Smooth muscle cell (in vitro differentiated cells): ENCODE results near the gene ECHDC3. TPM values are rescaled to one million over a fixed set of nuclear protein-coding genes. Genes with fewer than 3 reads are reported as not detected.

Experiments used
- DNase-seq: peaks from one replicate; lab custom pipeline; 2025; ENCODE audit not compliant: unreplicated experiment; lab: John Stamatoyannopoulos, UW
- H2AFZ ChIP-seq: fragments of 200-600 bp; sonication (generic); 2 replicates; pipeline ENCODE4 v1.6.0; 2016; ENCODE audit warnings: antibody characterized with exemption, low read depth, mild to moderate bottlenecking
- H3F3A ChIP-seq: fragments of 200-600 bp; sonication (generic); 2 replicates; pipeline ENCODE4 v1.6.0; 2017; ENCODE audit warnings: antibody characterized with exemption, low read depth
- H3K27ac ChIP-seq: fragments of 200-600 bp; sonication (generic); 2 replicates; pipeline ENCODE4 v1.5.1; 2016; ENCODE audit warnings: low read depth, mild to moderate bottlenecking
- H3K27me3 ChIP-seq: fragments of 200-600 bp; sonication (generic); 2 replicates; pipeline ENCODE4 v1.6.1; 2016; ENCODE audit warnings: low read depth, mild to moderate bottlenecking
- H3K36me3 ChIP-seq: fragments of 200-600 bp; sonication (generic); 2 replicates; pipeline ENCODE4 v1.5.1; 2016; ENCODE audit warnings: low read depth
- H3K4me1 ChIP-seq: fragments of 200-600 bp; sonication (generic); 2 replicates; pipeline ENCODE4 v1.5.1; 2016; ENCODE audit warnings: low read depth
- H3K4me2 ChIP-seq: fragments of 200-600 bp; sonication (generic); 2 replicates; pipeline ENCODE4 v1.6.0; 2016; ENCODE audit warnings: mild to moderate bottlenecking
- H3K4me3 ChIP-seq: fragments of 200-600 bp; sonication (generic); 2 replicates; pipeline ENCODE4 v1.5.1; 2016; ENCODE audit warnings: mild to moderate bottlenecking
- H3K79me2 ChIP-seq: fragments of 200-600 bp; sonication (generic); 2 replicates; pipeline ENCODE4 v1.6.0; 2016; ENCODE audit warnings: low read depth, mild to moderate bottlenecking
- H3K9ac ChIP-seq: fragments of 200-600 bp; sonication (generic); 2 replicates; pipeline ENCODE4 v1.6.0; 2016; ENCODE audit warnings: low read depth
- H3K9me3 ChIP-seq: fragments of 200-600 bp; sonication (generic); replicated peaks from 2 replicates; pipeline ENCODE4 v1.5.1; 2016; ENCODE audit warnings: low read depth
- H4K20me1 ChIP-seq: fragments of 200-600 bp; sonication (generic); 2 replicates; pipeline ENCODE4 v1.6.0; 2016; ENCODE audit warnings: low read depth
- WGBS: methylation state at CpG from one replicate; pipeline ENCODE4 v1.1.7; 2016; ENCODE audit warnings: low lambda C conversion rate; 5-methylcytosine and 5-hydroxymethylcytosine counted together
- polyA plus RNA-seq: library from polyadenylated mRNA; unstranded; fragments of >200 nt; fragmentation: Nextera tagmentation; extraction: Ambion mirVana; gene quantifications from 2 replicates; pipeline ENCODE4 v1.2.1, GENCODE V29; 2016
- total RNA-seq: library from RNA; depleted of rRNA; stranded (reverse); fragments of >200 nt; gene quantifications from 2 replicates; pipeline ENCODE4 v1.2.3, GENCODE V29; 2014
- TF ChIP-seq, protein P1 (sequence below): fragments of 200-600 bp; sonication (generic); IDR thresholded peaks from 2 replicates; pipeline ENCODE4 v1.5.1; 2017; ENCODE audit warnings: borderline replicate concordance, mild to moderate bottlenecking, antibody characterized with exemption; ENCODE audit not compliant: insufficient read depth, poor library complexity, severe bottlenecking

ECHDC3 gene
- total and polyA plus RNA-seq, 2 experiments from 2014 or later, result 8.7 to 10.2 TPM

DNA sequence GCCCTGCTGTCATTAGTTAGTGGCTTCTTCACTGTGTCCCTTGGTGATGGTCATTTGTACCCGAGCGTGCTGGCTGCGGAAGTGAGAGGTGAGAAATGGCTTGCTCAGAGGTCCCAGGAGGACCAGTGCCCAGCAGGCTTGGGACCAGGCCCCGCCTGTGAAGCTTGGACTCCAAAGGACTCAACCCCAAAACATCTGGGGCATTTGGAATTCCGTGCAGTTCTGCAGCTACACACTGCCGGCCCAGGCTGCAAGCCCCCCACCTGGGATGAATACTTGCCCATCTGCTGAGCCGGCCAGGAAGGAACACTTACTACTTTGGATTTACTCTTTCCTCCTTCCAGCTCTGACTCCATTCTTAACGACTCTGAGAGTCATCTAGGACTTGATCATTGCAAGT is 18.0 kb downstream of the ECHDC3 start:
- DNase-seq, result no peak
- no peaks in the 10 kb centered on the region for H3K79me2 ChIP-seq
- H3K27me3 ChIP-seq, result no peaks in the 10 kb centered on the region
- no peaks in the 10 kb centered on the region for H3K36me3 ChIP-seq
- H3F3A ChIP-seq, result peaks cover 8% of the 10 kb centered on the region
- H3K9me3 ChIP-seq, result no peaks in the 10 kb centered on the region
- 95% methylated on average over 8 of the region's 8 CpGs for WGBS
- H3K4me3 ChIP-seq, result no peak overlapping the region
- H3K9ac ChIP-seq, result no peak overlapping the region
- no peaks in the 10 kb centered on the region for H4K20me1 ChIP-seq
- H3K4me2 ChIP-seq, result no peak overlapping the region
- TF ChIP-seq, protein P1, sequence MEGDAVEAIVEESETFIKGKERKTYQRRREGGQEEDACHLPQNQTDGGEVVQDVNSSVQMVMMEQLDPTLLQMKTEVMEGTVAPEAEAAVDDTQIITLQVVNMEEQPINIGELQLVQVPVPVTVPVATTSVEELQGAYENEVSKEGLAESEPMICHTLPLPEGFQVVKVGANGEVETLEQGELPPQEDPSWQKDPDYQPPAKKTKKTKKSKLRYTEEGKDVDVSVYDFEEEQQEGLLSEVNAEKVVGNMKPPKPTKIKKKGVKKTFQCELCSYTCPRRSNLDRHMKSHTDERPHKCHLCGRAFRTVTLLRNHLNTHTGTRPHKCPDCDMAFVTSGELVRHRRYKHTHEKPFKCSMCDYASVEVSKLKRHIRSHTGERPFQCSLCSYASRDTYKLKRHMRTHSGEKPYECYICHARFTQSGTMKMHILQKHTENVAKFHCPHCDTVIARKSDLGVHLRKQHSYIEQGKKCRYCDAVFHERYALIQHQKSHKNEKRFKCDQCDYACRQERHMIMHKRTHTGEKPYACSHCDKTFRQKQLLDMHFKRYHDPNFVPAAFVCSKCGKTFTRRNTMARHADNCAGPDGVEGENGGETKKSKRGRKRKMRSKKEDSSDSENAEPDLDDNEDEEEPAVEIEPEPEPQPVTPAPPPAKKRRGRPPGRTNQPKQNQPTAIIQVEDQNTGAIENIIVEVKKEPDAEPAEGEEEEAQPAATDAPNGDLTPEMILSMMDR, result no peak
- H3K4me1 ChIP-seq, result peaks cover 10% of the 10 kb centered on the region
- no peak overlapping the region for H3K27ac ChIP-seq
- no peak overlapping the region for H2AFZ ChIP-seq

DNA sequence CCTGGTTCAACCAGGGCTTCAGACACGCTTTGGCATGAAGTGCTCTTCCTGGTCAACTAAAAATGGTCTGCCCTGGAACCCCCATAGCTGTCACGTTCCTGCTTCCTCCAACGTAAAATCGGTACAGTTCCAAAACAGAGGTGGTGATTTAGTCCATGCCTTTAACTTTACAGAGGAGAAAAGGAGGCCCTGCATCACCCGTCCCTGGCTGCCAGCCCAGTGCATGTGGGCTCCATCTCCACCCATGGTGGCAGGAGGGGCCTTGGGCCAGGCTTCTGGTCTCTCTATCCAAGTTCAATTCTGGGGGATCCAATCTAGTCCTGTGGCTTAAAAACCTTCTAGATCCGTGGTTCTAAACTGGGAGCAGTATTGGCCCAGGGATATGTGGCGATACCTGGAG is 18.7 kb downstream of the ECHDC3 start:
- H3K79me2 ChIP-seq, result no peaks in the 10 kb centered on the region
- H3K4me1 ChIP-seq, result peaks cover 10% of the 10 kb centered on the region
- no peak overlapping the region for H3K27ac ChIP-seq
- no peak overlapping the region for H3K4me3 ChIP-seq
- H4K20me1 ChIP-seq, result no peaks in the 10 kb centered on the region
- H3K27me3 ChIP-seq, result no peaks in the 10 kb centered on the region
- H3K4me2 ChIP-seq, result no peak overlapping the region
- DNase-seq, result no peak
- TF ChIP-seq, protein P1, result no peak
- H3K36me3 ChIP-seq, result no peaks in the 10 kb centered on the region
- 87% methylated on average over 7 of the region's 7 CpGs for WGBS
- H2AFZ ChIP-seq, result no peak overlapping the region
- H3K9ac ChIP-seq, result no peak overlapping the region
- H3K9me3 ChIP-seq, result no peaks in the 10 kb centered on the region
- H3F3A ChIP-seq, result peaks cover 8% of the 10 kb centered on the region

DNA sequence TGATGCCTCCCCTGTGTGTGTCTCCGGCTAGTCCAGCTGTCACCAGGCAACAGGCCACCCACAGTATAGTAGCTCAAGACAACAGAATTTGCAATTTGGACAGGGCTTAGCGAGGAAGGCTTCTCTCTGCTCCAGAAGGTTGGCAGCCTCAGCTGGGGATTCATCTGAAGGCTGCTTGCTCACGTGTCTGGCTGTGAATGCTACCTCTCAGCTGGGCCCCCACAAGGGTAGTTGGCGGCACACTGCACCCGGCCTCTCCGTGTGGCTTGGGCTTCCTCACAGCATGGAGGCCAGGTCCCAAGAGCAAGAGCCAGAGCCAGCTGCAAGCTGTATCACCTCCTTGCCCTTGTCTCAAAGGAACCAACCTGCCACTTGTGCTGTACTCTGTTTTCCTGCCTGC is 19.2 kb downstream of the ECHDC3 start:
- Histone ChIP-seq H3F3A (peaks cover 8% of the 10 kb centered on the region), H3K36me3 (no peaks in the 10 kb centered on the region), H3K27me3 (no peaks in the 10 kb centered on the region), H4K20me1 (no peaks in the 10 kb centered on the region), H3K27ac (no peak overlapping the region), H3K4me3 (no peak overlapping the region), H3K4me2 (no peak overlapping the region), H3K79me2 (no peaks in the 10 kb centered on the region), H3K4me1 (peaks cover 10% of the 10 kb centered on the region), H3K9ac (no peak overlapping the region), H2AFZ (no peak overlapping the region), H3K9me3 (no peaks in the 10 kb centered on the region)
- TF ChIP-seq, protein P1, result no peak
- no peak for DNase-seq
- WGBS, result 93% methylated on average over 6 of the region's 6 CpGs

DNA sequence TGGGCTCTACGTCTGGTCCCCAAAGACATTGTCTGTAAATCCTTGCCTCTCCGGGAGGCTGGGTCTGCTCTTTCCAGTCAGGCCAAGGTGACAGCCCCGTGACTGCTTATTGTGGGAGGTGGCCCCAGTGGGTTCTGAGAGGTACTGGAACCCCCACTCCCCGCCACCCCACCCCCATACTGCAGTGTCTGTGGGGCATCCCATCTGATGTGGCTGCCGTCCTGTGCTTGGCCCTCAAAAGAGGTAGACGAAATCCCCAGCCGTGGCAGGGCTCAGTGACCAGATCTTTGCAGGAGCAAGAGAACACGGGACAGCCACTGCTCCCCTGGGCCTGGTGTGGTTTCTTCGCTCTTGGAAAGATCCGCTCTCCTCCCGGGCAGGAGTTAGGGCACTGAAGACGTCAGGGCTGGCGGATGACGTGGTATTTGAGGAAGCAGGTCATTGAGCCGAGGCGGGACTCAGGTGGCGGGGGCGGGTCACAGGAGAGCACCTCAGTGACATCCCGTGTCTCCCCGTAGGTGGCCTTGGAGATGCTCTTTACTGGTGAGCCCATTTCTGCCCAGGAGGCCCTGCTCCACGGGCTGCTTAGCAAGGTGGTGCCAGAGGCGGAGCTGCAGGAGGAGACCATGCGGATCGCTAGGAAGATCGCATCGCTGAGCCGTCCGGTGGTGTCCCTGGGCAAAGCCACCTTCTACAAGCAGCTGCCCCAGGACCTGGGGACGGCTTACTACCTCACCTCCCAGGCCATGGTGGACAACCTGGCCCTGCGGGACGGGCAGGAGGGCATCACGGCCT is 20.7 kb downstream of the ECHDC3 start:
- 90% methylated on average over 32 of the region's 32 CpGs for WGBS
- Histone ChIP-seq H3K79me2 (no peaks in the 10 kb centered on the region), H3K36me3 (no peaks in the 10 kb centered on the region), H3K9me3 (no peaks in the 10 kb centered on the region), H3K27me3 (no peaks in the 10 kb centered on the region), H3K4me3 (no peak overlapping the region), H4K20me1 (no peaks in the 10 kb centered on the region), H3K4me2 (no peak overlapping the region), H3F3A (peaks cover 8% of the 10 kb centered on the region), H3K4me1 (no peaks in the 10 kb centered on the region), H3K9ac (no peak overlapping the region), H3K27ac (no peak overlapping the region), H2AFZ (no peak overlapping the region)
- TF ChIP-seq, protein P1, result no peak
- DNase-seq, result no peak
